NCI-H460 (cell line): ENCODE data around the gene HERC6. TPM values are rescaled to one million over a fixed set of nuclear protein-coding genes. Genes with fewer than 3 reads are reported as not detected.
"Not testable (repeated sequence)": the region's sequence is repeated elsewhere in the genome, so short reads cannot be mapped to it uniquely, and the experiment has no call there.

Source experiments
- DNase-seq: peaks from one replicate; pipeline ENCODE4 v3.0.0-alpha.2; 2016; ENCODE audit warnings: low read depth; ENCODE audit errors: extremely low read depth
- polyA plus RNA-seq: library from polyadenylated mRNA; depleted of rRNA; stranded (reverse); fragments of >200 nt; gene quantifications from 2 replicates; pipeline ENCODE4 v1.2.3, GENCODE V29; 2014; cell fraction: nucleus; rRNA removed
- total RNA-seq: library from RNA; depleted of rRNA; stranded (reverse); fragments of >200 nt; shearing (Covaris generic); gene quantifications from 2 replicates; pipeline ENCODE4 v1.2.3, GENCODE V29; 2014; rRNA removed

The HERC6 gene
- total RNA-seq = 3.8 and 5.2 TPM in 2 replicates
- 2.9 and 7.3 TPM in 2 replicates for polyA plus RNA-seq

DNA sequence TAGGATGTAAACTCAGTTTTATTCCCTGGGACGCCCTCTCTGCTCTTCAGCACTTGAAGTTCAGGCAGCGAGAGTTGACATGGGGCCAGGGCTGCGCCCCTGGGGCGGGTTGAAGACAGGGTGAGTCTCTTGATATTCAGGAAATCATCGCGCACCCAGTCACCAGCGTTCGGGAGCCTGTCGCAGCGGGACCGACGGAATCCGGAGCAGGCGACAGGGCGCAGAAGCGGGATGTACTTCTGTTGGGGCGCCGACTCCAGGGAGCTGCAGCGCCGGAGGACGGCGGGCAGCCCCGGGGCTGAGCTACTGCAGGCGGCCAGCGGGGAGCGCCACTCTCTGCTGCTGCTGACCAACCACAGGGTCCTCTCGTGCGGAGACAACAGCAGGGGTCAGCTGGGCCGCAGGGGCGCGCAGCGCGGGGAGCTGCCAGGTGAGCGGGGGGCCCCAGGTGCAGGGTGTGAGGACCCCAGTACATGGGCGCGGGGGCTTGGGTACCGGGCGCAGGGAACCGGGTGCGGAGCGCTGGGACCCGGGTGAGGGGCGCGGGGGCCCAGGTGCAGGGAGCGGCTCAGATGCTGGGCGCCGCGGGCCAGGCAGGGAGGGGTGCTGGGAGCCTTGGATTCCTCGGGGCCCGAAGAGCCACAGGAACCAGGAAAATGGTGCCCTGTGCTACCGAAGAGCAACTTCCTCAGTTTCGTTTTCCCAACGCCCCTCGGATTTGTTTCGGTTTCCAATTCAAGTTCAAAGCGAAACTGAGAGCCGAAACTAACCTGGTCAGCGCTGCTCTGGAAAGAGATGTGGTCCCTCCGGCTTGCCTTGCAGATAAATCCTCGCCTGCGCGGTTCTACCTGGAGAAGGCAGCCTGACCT is at the start of gene HERC6:
Gene HERC6 (plus strand): TSS at position 162 of the 869 bp plus-strand sequence. CDS start 70 bp downstream, at position 232.
- peak; percentile 56 for DNase-seq

DNA sequence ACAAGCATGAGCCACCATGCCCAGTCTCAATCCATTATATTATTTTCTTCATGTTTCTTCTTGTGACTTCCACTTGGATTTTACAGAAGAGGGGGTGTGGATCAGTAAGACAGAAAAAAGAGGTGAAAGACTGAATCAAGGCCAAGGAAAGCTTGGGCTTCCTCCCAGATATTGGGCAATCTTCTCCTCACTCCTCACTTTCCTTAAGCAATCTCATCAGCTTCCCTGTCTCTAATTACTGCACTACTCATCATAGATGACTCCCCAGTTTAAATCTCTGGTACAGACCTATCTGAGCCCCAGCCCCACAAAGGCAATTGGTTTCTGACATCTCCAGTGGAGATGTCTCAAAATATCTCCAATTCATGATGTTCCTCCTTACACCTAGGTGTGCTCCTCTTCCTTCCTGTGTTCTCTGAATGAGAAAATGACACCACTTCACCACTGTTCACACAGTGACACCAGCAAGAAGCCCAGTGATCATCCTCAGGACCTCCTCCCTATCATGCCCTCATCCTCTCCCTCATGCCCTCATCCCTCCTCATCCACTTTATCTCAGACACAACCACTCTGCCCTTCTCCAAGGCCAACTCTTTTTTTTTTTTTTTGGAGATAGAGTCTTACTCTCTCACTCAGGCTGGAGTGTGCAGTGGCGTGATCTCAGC is 44.8 kb upstream of the HERC6 start:
- DNase-seq = no peak

DNA sequence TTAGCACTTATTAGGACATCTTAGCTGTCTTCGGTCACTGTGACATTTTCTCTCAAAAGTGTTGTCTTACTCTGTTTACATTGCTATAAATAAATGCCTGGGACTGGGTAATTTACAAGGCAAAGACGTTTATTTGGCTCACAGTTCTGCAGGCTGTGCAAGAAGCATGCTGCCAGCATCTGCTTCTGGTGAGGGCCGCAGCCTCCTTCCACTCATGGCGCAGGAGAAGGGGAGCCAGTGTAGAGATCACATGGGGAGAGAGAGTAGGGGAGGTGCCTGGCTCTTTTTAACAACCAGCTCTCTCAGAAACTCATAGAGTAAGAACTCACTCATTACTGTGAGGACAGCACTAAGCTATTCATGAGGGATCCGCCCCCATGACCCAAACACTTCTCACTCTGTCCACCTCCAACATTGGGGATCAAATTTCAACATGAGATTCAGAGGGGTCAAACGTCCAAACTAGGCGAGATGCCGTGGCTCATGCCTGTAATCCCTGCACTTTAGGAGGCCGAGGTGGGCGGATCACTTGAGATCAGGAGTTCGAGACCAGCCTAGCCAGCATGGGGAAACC is 43.5 kb upstream of the HERC6 start:
- DNase-seq = no peak

DNA sequence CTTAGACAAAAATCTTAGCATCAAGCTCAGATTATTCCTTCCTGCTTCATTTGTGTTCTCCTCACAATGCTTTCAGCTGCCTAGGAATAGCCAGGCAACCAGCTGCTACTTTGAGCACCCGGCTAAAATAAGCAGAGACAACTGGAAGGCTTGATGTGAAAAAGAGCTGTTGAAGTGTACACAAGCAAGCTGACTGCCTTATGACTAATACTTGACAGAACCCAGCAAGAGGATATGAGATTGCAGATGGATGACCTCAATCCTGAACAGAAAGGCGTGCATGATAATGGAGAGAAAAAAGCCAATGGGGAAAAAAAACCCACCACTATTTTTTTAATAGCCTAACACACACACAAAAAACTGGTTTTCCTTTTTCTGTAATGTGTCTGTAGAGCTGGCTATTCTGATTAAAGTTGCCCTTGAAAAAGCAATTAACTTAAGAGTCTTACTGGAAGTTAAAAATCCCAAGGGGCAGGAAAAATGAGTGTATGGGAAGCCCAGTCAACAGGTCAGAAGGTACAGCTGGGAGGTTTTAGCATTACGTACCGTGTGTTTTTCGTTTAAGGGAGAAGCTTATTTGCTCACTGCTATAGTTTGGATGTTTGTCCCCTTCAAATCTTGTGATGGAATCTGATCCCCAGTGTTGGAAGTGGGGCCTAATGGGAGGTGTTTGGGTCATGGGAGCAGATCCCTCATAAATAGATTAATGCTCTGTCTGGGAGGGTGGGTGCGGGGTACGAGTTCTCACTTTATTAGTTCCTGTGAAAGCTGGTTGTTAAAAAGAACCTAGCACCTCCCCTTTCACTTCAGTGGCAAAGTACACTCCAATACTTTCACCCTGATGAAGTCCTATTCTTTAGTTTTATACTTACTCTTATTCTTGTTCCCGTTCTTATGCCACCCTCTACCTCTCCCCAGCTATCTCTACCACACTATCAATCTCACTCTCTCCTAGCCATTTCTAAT is 37.1 kb upstream of the HERC6 start:
- peak; percentile 69 for DNase-seq

DNA sequence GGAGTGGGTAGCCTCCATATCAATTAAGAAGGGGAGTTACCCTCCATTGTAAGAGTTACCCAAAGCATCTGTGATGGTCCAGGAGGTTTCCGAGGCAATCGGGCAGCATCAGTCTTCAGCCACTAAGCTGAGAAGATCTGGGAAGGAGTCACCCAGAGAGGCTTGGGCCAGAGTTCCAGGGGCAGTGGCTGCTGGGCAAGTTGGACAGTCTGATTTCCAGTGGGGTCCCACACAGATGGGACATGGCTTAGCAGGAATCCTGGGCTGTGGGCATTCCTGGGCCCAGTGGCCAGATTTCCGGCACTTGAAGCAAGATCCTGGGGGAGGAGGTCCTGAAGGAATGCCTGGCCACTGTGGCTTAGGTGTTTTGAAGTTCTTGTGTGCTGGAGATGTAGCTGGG is 31.8 kb upstream of the HERC6 start:
- DNase-seq = not testable (repeated sequence)

DNA sequence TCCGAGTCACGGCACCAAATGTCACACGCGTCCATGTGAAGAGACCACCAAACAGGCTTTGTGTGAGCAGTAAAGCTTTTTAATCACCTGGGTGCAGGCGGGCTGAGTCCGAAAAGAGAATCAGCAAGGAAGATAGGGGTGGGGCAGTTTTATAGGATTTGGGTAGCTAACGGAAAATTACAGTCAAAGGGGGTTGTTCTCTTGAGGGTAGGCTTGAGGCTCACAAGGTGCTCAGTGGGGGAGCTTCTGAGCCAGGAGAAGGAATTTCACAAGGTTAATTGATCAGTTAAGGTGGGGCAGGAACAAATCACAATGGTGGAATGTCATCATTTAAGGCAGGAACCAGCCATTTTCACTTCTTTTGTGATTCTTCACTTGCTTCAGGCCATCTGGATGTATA is 29.9 kb upstream of the HERC6 start:
- DNase-seq = not testable (repeated sequence)

DNA sequence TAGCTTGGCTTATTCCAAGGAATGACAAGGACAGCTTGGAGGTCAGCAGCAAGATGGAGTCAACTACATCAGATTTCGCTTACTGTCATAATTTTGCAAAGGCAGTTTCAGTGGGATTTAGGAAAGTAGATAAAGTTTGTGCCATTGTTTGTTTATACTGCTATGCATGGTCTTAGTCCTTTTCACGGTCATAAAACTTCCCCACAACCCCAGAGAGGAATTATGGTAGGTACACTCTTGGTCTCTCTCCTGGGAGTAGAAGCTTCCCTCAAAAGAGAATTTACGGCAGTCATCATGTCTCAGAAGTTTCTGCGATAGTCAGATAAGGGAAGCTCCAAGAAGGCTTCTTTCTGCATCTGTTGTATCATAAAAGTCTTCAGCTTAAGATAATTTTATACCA is 27.9 kb upstream of the HERC6 start:
- no peak for DNase-seq

DNA sequence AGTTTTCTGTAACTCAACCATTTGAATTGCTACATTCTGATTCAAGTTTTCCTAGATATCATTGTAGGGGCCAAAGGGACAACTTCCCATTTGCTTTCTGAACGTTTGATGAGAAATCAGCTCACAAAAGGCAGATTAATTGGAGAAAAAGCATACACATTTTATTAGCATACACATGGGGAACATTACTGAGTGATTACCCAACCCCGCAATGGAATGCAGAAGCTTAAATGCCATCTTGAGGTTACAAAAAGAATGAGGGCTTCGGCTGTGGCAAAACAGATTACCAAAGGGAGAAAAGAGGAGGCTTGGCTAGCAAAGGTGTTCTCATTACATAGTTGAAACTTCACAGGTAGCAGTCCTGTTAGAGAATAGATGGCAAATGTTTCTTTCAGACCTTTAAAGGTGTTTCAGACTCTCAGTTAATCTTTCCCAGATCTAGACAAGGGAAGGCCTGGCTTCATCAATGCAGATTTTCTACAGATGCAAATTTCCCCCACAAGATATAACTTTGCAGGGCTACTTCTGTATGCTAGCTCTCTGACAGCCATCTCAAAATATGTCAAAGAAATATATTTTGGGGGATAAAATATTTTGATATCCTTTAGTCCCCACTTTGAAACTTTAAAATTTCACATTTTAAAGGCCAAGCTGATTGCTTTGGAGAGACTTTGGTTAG is 26.5 kb upstream of the HERC6 start:
- no peak for DNase-seq

DNA sequence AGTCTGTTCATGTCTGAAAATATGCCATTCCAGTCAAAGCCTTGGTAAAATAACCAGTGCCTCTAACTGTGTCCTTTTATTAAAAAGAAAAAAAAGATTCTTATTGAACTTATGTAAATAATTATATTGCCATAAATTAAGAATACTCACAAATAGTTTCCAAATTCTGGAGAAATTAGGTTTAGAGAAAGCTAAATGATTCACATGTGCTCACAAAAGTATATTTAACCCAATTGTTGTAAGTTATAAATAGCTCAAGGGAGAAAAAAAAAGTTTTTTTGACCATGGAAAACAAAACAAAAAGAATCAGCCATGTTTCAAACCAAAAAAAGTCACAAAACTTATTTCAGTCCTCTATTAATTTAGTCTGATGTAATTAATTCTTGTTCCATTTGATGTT is 25.3 kb upstream of the HERC6 start:
- no peak for DNase-seq

DNA sequence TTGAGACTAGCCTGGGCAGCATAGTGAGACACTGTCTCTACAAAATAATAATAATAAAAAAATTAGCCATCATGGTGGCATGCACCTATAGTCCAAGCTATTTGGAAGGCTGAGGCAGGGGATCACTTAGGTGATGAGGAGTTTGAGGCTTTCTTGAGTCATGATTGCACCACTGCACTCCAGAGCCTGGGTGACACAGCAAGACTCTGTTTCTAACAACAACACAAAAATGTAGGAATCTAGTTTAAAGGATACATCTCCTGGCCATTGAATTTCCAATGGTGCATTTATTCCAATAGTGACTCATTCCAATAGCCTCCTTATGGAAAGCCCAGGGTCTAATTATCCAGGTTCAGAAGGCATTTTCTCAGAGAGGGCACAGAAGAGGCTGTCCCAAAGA is 21.9 kb upstream of the HERC6 start:
- DNase-seq = no peak

DNA sequence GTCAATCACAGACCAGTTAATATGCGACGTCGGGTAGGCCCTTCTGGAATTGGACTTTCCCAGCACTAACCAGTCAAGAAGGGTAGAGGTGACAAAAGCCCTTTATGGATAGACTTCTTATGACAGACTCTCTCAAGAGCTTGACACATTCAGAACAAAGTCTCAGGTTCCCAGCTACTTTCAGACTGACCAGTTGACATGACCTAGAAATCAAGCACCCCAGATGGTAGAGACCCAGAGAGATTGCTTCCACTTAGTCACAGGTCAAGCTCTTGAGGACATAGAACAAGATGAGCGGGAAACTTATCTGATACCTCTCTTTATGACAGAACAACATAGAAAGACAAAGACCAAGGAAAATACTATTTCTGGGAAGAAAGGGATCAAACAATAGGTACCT is 21.4 kb upstream of the HERC6 start:
- DNase-seq = no peak

DNA sequence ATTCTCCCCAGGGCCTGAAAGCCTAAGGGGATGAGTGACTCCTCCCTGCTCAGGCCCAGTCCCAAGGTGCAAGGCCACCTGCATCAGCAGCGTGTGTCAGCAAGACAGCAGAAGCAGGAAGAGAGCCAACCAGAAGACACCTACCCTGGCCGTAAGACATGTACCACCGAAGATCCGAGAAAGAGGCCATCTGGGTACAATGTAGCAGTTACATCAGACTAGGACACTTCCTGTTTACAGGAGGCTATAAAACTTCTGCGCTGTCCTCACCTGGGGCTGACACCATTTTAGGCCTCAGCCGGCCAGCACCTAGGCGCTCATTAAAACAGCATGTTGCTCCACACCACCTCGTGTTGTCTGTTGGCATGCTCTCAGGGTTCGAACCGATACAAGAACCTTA is 19.1 kb upstream of the HERC6 start:
- no peak for DNase-seq

DNA sequence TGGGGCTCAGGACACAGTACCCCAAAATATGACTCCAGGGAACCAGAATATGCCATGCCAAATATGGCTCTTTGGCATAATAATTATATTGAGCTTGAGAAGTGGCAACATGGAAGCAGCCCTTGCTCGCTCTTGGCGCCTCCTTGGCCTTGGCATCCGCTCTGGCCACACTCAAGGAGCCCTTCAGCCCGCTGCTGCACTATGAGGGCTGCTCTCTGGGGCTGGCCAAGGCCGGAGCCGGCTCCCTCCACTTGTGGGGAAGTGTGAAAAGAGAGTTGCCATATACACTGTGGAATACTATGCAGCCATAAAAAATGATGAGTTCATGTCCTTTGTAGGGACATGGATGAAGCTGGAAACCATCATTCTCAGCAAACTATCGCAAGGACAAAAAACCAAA is 18.4 kb upstream of the HERC6 start:
- no peak for DNase-seq

DNA sequence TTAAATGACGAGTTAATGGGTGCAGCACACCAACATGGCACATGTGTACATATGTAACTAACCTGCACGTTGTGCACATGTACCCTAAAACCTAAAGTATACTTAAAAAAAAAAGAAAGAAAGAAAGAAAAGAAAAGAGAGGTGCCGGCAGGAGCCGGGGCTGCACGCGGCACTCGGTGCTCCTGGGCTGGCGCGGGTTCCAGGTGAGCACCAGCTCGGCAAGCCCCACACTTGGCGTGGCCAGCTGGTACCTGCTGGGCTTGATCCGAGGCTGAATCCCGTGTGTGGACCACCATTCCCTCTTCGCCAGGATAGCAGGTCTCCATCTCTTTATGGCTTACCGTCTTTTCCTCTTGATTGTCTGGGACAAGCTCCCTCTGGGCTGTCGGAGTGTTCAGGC is 17.9 kb upstream of the HERC6 start:
- DNase-seq = no peak

DNA sequence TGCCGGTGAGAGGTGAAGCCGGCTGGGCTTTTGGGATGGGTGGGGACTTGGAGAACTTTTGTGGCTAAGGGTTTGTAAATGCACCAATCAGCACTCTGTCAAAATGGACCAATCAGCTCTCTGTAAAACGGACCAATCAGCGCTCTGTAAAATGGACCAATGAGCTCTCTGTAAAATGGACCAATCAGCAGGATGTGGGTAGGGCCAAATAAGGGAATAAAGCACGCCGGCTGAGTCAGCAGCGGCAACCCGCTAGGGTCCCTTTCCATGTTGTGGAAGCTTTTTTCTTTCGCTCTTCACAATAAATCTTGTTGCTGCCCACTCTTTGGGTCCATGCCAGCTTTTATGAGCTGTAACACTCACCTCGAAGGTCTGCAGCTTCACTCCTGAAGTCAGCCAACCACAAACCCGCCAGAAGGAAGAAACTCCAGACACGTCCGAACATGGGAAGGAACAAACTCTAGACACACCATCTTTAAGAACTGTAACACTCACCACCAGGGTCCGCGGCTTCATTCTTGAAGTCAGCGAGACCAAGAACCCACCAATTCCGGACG is 17.4 kb upstream of the HERC6 start:
- DNase-seq = not testable (repeated sequence)

DNA sequence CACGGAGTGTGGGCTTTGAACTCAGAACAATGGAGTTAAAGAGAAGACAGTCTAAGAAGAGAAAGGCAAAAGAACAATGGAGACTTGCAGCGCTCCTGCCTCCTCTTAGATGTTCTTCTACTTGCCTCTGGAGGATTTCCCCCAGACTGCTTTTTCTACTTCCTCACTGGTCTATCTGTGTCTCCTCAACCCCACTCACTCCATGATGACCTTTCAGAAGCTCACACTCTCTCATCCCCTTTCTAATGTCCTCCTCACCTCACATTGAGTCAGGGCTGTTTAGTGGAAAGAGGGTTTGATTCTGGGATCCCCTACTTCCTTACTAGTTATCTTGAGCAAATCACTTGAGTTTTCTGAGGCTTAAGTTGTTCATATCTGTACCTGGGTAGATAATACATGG is 12.2 kb upstream of the HERC6 start:
- no peak for DNase-seq

DNA sequence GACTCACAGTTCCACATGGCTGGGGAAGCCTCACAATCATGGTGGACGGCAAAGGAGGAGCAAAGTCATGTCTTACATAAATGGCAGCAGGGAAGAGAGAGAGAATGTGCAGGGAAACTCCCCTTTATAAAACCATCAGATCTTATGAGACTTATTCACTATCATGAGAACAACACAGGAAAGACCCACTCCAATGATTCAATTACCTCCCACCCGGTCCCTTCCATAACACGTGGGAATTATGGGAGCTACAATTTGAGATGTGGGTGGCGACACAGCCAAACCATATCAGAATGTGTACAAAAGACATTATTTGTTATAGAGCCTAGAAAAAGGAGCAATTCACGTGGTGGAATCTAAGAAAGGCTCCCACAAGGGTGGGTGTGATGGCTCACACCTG is 10.8 kb upstream of the HERC6 start:
- DNase-seq = no peak

DNA sequence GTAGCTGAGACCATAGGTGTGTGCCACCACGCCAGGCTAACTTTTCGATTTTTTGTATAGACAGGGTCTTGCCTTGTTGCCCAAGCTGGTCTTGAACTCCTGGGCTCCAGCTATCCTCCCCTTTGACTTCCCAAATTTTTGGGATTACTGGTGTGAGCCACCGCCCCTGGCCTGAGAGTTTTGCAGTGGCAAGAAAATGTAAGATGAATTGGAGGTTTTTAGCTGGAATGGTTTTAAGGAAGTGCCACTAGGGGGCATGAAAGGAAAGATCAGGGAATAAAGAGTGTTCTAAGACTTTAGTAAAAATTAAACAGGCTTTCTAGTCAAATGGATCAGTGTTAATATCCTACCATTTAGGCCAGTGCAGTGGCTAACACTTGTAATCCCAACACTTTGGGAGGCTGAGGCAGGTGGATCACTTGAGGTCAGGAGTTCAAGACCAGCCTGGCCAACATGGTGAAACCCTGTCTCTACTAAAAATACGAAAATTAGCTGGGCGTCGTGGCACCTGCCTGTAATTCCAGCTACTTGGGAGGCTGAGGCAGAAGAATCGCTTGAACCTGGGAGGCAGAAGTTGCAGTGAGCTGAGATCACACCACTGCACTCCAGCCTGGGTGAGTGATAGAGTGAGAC is 9.4 kb upstream of the HERC6 start:
- DNase-seq = peak; percentile 30

DNA sequence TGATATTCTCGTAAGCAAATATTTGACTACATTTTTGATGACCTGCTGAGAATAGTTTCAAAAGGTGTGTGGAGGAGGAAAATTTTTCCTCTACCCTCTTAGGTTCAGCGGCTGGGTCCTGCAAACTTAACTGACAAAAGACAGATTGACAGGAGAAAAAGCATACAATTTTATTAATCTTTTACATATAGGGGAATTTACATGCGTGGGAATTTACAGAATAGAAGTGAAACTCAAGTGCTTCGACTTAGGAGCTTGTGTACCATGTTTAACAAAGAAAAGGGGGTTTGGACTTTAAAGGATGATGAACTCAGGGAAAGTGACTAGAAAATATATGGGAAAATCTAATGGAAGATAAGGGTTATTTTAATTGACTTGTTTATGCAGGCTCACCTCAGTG is 2.5 kb downstream of the HERC6 start:
- no peak for DNase-seq
